ENCODE results near the gene ANTKMT.

DNA sequence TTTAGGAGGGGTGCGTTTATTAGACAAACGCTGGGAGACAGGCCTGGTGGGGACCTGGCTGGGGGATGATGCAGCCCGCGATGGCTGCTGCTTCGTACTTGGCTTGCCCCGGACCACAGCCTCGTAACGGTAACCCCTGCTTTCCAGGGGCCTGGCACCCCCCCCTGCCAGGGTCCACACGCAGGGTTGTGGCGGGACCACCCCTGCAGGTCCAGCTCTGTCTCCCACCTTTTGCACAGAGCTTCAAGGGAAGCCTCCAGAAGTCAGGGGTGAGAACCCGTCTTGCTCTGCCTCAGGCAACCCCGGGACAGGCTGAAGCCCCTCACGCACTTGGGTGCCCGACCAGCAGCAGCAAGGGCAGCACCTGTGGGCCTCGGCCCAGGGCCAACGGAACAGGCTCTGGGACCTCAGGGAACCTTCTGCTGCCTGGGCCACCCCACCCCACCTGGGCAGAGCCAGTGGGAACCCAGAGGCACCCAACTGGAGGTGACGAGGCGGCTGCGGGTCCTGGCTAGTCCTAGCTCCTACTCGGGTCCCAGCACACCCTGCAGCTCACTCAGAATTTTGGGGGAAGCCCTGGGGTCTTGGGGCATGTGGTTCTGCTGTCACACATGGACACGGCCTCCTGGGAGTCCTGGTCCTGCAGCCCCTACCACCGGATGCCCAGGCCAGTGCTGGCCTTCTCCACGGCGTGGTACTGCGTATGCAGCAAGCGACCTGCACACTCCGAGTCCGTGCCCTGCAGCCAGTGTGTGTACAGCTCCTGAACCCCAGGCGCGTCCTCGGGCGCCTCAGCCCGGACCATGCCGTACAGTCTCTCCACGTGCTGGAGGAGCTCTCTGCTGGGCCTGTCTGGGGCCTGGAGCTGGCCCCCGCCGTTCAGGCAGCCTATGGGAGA lies 9.1 kb downstream of the ANTKMT start:
- TF ChIP-seq, protein P1, sequence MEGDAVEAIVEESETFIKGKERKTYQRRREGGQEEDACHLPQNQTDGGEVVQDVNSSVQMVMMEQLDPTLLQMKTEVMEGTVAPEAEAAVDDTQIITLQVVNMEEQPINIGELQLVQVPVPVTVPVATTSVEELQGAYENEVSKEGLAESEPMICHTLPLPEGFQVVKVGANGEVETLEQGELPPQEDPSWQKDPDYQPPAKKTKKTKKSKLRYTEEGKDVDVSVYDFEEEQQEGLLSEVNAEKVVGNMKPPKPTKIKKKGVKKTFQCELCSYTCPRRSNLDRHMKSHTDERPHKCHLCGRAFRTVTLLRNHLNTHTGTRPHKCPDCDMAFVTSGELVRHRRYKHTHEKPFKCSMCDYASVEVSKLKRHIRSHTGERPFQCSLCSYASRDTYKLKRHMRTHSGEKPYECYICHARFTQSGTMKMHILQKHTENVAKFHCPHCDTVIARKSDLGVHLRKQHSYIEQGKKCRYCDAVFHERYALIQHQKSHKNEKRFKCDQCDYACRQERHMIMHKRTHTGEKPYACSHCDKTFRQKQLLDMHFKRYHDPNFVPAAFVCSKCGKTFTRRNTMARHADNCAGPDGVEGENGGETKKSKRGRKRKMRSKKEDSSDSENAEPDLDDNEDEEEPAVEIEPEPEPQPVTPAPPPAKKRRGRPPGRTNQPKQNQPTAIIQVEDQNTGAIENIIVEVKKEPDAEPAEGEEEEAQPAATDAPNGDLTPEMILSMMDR (IDR thresholded peaks at IDR 0.05) = no peak
- TF ChIP-seq POLR2A (IDR thresholded peaks at IDR 0.05) (no peak), POLR2AphosphoS5 (IDR thresholded peaks at IDR 0.05) (no peak)

All from gastroesophageal sphincter (tissue), 3 donors.